GM18499 (cell line): ENCODE data around the gene RAVER2.

Experiments used
- ATAC-seq: cut with Tn5 transposase; IDR thresholded peaks from one replicate; pipeline ENCODE4 v1.9.1; 2021; ENCODE audit warnings: moderate number of reproducible peaks; ENCODE audit not compliant: insufficient read depth, unreplicated experiment

The RAVER2 gene

DNA sequence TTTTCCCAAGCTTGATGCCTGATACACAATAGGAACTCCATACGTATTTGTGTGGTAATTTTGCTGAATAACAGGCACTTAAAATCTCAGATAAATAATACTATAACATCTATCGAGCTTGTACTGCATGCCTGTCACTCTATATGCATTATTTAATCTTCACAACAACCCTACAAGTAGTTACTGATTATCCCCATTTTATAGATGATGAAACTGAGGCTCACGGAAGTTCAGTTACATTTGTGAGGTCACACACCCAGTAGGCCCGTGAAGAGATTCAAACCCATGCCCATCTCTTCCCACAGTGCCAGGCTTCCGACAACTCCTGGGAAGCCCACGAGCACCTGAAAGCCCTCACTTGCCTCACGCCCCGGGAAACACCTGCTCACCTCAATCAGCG is 98.8 kb downstream of the RAVER2 start:
- no peak for ATAC-seq

GRCh38 chr1:64844175-64844574 is 99.3 kb downstream of the RAVER2 start:
- no peak for ATAC-seq

DNA sequence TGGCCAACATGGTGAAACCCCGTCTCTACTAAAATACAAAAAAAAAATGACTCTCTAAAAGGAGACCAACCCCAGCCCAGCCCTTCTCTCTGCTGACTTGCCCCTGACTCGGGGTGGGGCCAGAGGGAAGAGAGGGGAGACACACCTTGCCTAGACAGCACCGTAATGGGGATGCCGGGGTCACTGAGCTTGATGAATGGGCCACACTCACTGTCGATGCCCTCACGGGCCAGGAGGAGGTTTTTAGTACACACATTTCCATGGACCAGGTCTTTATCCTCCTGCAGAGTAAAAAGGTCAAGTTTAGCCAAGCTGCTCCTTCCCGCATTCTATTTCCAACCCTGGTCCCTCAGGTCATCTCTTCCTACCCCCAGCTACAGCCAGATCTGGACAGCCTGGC is 99.7 kb downstream of the RAVER2 start:
- no peak for ATAC-seq

- ATAC-seq: no peak
Observed at GRCh38 chr1:64845831-64846425, 101.1 kb downstream of the RAVER2 start.

- no peak for ATAC-seq
Observed at GRCh38 chr1:64846573-64847430, 101.9 kb downstream of the RAVER2 start.

GRCh38 chr1:64847666-64848065 is 102.8 kb downstream of the RAVER2 start:
- no peak for ATAC-seq

- no peak for ATAC-seq
Observed at GRCh38 chr1:64848136-64848535, 103.3 kb downstream of the RAVER2 start.

- ATAC-seq: no peak
Observed at GRCh38 chr1:64848803-64849202, 103.9 kb downstream of the RAVER2 start.

GRCh38 chr1:64849942-64850341 is 105.1 kb downstream of the RAVER2 start:
- ATAC-seq: no peak

DNA sequence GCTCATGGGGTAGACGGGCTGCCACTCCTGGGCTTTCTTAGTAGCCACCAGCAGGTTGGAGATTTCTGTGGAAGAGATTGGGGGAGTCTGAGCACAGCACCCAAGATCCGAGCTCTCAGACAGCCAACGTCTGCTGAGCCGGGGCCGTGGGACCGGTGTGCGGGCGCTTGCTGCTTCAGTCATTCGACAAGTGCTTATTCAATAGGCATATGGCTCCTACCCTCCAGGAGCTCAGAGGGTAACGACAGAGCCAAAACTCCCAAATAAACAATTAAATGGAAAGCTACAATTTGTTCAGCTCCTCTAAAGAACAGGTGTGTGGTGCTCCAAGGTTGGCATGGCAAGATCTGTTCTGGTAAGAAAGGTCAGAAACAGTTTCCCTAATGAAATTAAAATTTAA is 106.0 kb downstream of the RAVER2 start:
- ATAC-seq: no peak

DNA sequence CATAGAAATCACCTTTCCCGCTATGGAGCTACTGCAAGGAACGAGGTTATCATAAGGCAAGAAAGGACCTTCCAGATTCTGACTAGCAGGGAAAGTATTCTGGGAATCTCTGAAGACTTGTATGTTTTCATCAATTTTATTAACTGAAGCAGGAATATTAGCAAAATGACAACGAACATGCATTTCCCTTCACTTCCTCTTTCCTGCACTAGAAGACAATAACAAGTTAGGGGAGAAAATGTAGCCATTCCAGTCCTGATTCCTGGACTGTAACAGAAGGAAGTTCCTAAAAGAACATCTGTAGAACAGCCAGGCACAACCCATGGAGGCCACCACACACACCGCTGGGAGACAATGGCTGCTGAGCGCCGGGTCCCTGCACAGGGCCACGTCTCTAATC is 106.8 kb downstream of the RAVER2 start:
- no peak for ATAC-seq

DNA sequence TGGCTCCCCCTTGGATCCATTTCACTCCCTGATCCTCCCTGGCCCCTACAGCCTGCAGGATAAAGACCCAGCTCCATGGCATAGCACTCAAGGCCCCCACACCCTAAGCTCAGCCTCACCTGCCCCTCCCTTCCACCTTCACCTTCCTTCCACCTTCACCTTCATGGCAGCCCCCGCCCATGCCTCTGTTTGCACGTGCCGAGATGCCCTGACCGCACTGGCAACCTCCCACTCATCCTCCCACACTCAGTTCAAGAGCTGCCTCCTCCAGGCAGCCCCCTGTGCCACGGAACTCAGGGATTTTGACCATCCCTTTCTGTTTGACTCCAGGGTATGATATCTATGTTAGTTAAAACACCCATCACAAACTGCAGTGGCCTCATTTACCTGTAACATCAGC is 109.8 kb downstream of the RAVER2 start:
- no peak for ATAC-seq

GRCh38 chr1:64855557-64855956 is 110.7 kb downstream of the RAVER2 start:
- ATAC-seq: no peak

DNA sequence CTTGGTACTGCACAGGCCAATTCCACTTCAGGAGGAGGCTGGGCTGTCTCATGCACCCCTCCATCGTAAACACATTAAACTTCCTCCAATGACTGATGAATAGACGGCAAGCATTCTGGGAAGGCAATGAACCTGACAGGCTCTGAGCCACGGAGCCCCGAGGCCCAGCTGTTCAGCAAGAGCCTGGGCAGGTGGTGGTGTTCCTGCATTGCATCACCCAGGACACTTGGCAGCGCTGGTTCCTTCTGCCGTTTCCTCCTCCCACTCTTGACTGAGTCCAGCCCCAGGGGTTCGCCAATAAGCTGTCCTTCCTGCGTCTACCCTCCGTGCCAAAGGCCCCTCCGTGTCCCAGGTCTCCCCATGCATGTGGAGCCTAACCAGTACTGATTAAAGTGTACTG is 111.7 kb downstream of the RAVER2 start:
- ATAC-seq: no peak

- ATAC-seq: no peak
Observed at GRCh38 chr1:64857347-64857746, 112.5 kb downstream of the RAVER2 start.

DNA sequence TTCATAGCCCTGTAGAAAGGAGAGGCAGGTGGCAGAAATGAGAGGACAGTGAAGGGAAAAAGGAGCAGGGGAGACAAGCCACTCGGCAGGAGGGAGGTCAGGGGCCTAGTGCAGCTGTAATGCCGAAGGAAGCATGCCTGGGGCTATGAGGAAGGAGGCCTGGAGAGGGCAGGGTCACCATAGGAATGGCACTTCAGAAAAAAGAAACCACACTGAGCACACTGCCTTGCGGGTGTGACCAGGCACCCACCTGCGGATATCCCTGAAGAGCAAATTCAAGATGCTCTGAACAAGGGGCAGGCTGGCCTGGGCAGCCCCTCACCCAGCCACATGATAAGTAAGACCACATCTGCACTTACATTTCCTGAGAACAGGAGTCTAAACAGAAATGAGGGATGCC is 116.7 kb downstream of the RAVER2 start:
- no peak for ATAC-seq

- ATAC-seq: peak; percentile 100
Observed at GRCh38 chr1:64864018-64864940, 119.4 kb downstream of the RAVER2 start.

- ATAC-seq: no peak
Observed at GRCh38 chr1:64865105-64865757, 120.4 kb downstream of the RAVER2 start.

GRCh38 chr1:64866689-64867088 is 121.8 kb downstream of the RAVER2 start:
- no peak for ATAC-seq

- ATAC-seq: no peak
Observed at GRCh38 chr1:64867266-64867665, 122.4 kb downstream of the RAVER2 start.
